GM10266 (cell line): Measurements from ENCODE around the gene PAX5.
"Not testable (repeated sequence)": the region's sequence is repeated elsewhere in the genome, so short reads cannot be mapped to it uniquely, and the experiment has no call there.

Source experiments
- DNase-seq: peaks from one replicate; pipeline ENCODE4 v3.0.0; 2012; ENCODE audit errors: extremely low spot score
- TF ChIP-seq, protein P1 (sequence below): IDR thresholded peaks from 2 replicates; pipeline ENCODE4 v1.5.1; 2012; ENCODE audit warnings: mild to moderate bottlenecking, low read depth; ENCODE audit not compliant: control insufficient read depth, insufficient read depth; ENCODE audit errors: missing control alignments

The PAX5 gene

DNA sequence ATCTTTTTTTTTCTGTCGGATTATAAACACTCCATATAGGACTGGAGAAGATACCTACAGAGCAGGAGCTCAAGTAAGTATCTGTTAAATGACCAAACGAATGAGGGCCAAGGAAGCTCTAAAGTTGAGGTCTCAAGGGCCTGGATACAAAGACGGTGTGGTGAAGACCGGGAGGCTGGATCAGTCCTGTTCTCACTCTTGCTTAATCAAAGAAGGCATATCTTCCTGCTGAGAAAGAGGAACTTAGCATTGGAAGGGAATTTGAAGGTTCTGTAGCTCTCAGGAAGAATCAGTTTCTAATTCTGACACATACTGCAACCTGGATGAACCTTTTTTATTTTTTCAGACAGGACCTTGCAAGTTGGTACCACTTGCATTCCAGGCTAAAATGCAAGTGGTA lies 28.3 kb upstream of the PAX5 start:
- no peak for DNase-seq
- TF ChIP-seq, protein P1, sequence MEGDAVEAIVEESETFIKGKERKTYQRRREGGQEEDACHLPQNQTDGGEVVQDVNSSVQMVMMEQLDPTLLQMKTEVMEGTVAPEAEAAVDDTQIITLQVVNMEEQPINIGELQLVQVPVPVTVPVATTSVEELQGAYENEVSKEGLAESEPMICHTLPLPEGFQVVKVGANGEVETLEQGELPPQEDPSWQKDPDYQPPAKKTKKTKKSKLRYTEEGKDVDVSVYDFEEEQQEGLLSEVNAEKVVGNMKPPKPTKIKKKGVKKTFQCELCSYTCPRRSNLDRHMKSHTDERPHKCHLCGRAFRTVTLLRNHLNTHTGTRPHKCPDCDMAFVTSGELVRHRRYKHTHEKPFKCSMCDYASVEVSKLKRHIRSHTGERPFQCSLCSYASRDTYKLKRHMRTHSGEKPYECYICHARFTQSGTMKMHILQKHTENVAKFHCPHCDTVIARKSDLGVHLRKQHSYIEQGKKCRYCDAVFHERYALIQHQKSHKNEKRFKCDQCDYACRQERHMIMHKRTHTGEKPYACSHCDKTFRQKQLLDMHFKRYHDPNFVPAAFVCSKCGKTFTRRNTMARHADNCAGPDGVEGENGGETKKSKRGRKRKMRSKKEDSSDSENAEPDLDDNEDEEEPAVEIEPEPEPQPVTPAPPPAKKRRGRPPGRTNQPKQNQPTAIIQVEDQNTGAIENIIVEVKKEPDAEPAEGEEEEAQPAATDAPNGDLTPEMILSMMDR, result no peak

DNA sequence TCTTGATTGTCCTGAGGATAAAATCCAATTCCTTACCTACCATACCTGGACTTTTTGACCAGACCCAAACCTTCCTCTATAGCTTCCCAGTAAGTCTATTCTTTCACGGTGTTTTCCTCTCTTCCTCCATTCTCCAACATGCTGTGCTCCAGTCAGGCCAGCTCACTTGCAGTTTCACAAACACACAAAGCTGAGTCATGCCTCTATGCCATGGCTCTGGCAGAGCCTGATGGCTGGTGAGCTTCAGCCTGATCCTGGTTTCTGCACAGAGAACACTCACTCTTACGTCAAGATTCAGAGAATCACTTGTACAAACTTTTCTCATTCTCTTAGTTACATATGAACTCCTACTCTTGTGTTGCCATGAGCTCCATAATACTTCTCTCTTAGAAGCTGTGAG lies 27.7 kb upstream of the PAX5 start:
- DNase-seq, result no peak
- TF ChIP-seq, protein P1, result no peak

DNA sequence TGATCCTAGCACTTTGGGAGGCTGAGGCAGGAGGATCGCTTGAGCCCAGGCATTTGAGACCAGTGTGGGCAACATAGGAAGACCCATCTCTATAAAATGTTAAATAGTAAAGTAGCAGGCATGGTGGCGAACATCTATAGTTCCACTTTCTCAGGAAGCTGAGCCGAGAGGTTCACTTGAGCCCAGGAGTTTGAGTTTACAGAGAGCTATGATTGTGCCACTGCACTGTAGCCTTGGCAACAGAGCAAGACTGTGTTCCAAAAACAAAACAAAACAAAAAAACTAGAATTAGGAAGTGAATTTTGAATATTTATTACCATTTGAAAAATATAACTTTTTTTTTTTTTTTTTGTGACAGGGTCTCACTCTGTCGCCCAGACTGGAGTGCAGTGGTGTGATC lies 26.8 kb upstream of the PAX5 start:
- TF ChIP-seq, protein P1, result no peak

DNA sequence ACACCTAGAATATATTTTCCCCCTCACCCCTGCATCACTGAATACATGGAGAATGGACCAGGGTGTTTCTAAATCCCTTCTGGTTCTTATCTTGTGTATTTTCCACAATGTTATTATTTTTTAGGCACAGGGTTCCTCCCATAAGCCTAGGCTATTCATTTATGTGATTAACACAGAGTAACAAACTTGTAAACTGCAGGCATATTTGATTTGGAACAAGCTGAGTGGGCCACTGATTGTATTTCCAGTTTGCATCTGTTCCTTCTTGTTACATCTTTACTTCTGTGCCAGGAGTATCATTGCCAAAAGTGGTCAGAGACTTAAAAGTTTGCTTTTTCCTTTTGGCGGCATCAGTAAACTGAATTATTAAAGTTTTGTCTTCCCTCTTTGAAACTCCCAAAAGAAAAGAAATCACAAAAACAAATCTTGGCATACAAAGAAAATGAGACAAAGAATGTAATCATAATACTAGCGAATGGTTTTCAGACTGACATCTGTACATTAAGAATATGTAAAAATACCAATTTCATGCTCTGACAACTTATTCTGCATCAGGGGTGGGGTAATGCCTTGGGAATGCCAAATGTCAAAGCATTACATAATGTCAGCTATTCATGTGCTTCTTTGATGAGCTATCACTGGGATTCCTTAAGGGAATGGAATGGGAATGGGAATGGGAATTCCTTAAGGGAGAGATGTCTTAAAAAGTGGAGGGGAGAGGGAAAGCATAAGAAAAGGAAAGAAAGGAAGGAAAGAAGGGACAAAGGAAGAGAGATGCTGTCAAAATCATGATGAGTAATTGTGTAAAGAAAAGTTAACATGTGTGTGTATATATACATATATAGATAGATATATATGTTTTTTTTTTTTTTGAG lies 22.2 kb upstream of the PAX5 start:
- TF ChIP-seq, protein P1, result no peak
- no peak for DNase-seq

More for the DNA sequence above, 26.8 kb upstream of the PAX5 start:
- DNase-seq, result no peak

DNA sequence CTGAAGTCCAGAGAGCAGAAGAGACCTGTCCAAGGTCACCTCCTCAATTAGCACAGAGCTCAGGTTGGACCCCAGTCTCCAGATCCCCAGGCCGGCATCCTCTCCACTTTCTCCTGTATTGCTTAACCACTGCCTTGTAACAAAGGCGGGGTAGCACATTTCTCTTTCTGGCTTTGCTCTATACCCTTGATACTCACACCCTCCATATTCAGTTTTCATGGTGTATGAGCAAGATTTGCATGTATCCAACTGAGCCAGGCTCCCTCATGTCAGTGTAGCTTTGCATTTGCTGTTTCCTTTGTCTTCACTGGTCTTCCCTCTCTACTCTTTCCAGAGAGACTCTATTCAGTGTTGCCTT lies 20.3 kb upstream of the PAX5 start:
- not testable (repeated sequence) for DNase-seq

DNA sequence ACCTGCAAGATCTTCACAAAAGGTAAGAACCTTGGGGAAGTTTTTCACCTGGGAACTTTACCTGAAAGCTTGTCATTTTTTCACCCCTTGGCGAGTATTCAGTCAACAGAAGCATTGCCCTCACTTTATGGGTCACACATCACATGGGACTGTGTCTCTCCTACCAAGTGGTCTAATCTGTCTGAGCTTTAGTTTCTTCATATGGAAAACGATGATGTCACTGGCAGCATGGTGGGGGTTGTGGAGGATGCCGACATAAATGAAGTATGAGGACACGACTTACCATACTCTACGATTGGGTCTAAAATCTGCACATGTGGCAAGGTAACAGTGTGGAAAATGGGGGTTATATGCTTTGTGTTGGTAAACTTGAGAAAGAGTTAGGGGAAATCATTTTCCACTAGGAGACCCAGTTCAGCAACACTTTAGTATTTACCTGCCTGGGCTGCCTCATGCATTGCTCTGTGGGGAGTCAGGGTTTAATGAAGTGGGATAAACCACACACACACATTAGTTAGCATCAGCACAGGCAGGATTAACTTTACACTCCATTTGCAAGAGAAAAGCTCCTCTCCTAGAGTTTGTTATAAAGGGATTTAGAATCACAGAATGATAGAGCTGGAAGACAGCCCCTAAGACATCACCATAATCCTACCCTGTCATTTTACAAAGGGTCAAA lies 19.8 kb upstream of the PAX5 start:
- TF ChIP-seq, protein P1, result no peak
- no peak for DNase-seq

DNA sequence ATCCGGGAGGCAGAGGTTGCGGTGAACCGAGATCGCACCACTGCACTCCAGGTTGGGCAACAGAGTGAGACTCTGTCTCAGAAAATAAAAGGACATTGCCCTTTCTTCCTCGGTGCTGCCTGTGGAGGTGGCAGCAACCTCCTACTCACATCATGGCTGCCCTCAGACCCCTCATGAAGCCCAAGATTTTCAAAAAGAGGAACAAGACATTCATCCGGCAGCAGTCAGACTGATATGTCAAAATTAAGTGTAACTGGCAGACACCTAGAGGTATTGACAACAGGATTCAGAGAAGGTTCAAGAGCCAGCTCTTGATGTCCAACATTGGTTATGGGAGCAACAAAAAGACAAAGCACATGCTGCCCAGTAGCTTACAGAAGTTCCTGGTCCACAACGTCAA lies 12.6 kb upstream of the PAX5 start:
- TF ChIP-seq, protein P1, result no peak
- no peak for DNase-seq

DNA sequence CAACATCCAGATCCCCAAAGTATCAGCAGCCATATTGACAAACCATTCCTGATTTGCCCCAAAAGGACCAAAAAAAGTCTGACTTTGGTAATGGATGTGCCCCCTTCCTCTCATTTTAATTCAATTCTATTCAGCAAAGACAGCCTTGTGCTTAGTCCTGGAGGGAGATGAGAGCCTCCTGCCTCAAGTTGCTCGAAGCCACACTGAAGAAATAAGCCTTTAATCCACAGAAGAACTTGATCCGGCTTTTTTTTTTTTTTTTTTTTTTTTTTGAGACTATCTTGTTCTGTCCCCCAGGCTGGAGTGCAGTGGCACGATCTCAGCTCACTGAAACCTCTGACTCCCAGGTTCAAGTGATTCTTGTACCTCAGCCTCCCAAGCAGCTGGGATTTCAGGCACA lies 8.4 kb upstream of the PAX5 start:
- DNase-seq, result no peak
- TF ChIP-seq, protein P1, result no peak
